Hepatocyte (in vitro differentiated cells): Measurements from ENCODE around the gene SERINC1. TPM values are rescaled to one million over a fixed set of nuclear protein-coding genes. Genes with fewer than 3 reads are reported as not detected.
"Not testable (repeated sequence)": the region's sequence is repeated elsewhere in the genome, so short reads cannot be mapped to it uniquely, and the experiment has no call there.

Source experiments
- DNase-seq: peaks from one replicate; pipeline ENCODE4 v3.0.0-alpha.2; 2016; ENCODE audit warnings: low spot score
- H2AFZ ChIP-seq: fragments of 200-600 bp; sonication (generic); 2 replicates; pipeline ENCODE4 v1.6.0; 2016; ENCODE audit warnings: antibody characterized with exemption, mild to moderate bottlenecking
- H3K27ac ChIP-seq: fragments of 200-600 bp; sonication (generic); 2 replicates; pipeline ENCODE4 v1.5.1; 2016; ENCODE audit warnings: mild to moderate bottlenecking
- H3K27me3 ChIP-seq: fragments of 200-600 bp; sonication (generic); 2 replicates; pipeline ENCODE4 v1.6.1; 2016
- H3K36me3 ChIP-seq: fragments of 200-600 bp; sonication (generic); replicated peaks from 2 replicates; pipeline ENCODE4 v1.5.1; 2016; ENCODE audit warnings: low read depth; ENCODE audit not compliant: insufficient read depth
- H3K4me1 ChIP-seq: fragments of 200-600 bp; sonication (generic); 2 replicates; pipeline ENCODE4 v1.5.1; 2016; ENCODE audit warnings: mild to moderate bottlenecking, moderate library complexity; ENCODE audit not compliant: insufficient read depth
- H3K4me2 ChIP-seq: fragments of 200-600 bp; sonication (generic); 2 replicates; pipeline ENCODE4 v1.6.0; 2016
- H3K4me3 ChIP-seq: fragments of 200-600 bp; sonication (generic); 2 replicates; pipeline ENCODE4 v1.5.1; 2016; ENCODE audit warnings: mild to moderate bottlenecking
- H3K79me2 ChIP-seq: fragments of 200-600 bp; sonication (generic); 2 replicates; pipeline ENCODE4 v1.6.0; 2017; ENCODE audit warnings: mild to moderate bottlenecking
- H3K9me2 ChIP-seq: fragments of 200-600 bp; sonication (generic); replicated peaks from 2 replicates; pipeline ENCODE4 v1.6.0; 2017; ENCODE audit warnings: mild to moderate bottlenecking; ENCODE audit not compliant: insufficient read depth
- H3K9me3 ChIP-seq: fragments of 200-600 bp; sonication (generic); 2 replicates; pipeline ENCODE4 v1.5.1; 2016; ENCODE audit warnings: low read depth, mild to moderate bottlenecking
- H4K20me1 ChIP-seq: fragments of 200-600 bp; sonication (generic); 2 replicates; pipeline ENCODE4 v1.6.0; 2016; ENCODE audit warnings: mild to moderate bottlenecking; ENCODE audit not compliant: insufficient read depth, poor library complexity, severe bottlenecking
- CTCF ChIP-seq: fragments of 200-600 bp; sonication (generic); IDR thresholded peaks from 2 replicates; pipeline ENCODE4 v1.5.1; 2016; ENCODE audit warnings: antibody characterized with exemption, mild to moderate bottlenecking; ENCODE audit not compliant: poor library complexity
- EZH2 ChIP-seq: fragments of 200-600 bp; sonication (generic); IDR thresholded peaks from 2 replicates; pipeline ENCODE4 v1.6.1; 2016; ENCODE audit warnings: antibody characterized with exemption, mild to moderate bottlenecking, borderline replicate concordance
- EZH2phosphoT487 ChIP-seq: fragments of 200-600 bp; sonication (generic); IDR thresholded peaks from one replicate; pipeline ENCODE4 v1.6.1; 2018; ENCODE audit warnings: antibody characterized with exemption, mild to moderate bottlenecking, low read depth, moderate library complexity; ENCODE audit not compliant: unreplicated experiment, severe bottlenecking
- WGBS: methylation state at CpG from one replicate; pipeline ENCODE4 v1.1.6; 2016; ENCODE audit warnings: low lambda C conversion rate; ENCODE audit errors: missing lambda C conversion rate; 5-methylcytosine and 5-hydroxymethylcytosine counted together
- polyA plus RNA-seq: library from polyadenylated mRNA; unstranded; fragments of >200 nt; fragmentation: Nextera tagmentation; extraction: Ambion mirVana; gene quantifications from 2 replicates; pipeline ENCODE4 v1.2.1, GENCODE V29; 2016
- total RNA-seq: library from RNA; depleted of rRNA; stranded (reverse); fragments of >200 nt; gene quantifications from 2 replicates; pipeline ENCODE4 v1.2.3, GENCODE V29; 2014

Gene SERINC1
- total RNA-seq (226 and 240 TPM in 2 replicates), polyA plus RNA-seq (165 and 169 TPM in 2 replicates)

GRCh38 chr6:122471107-122472021 lies at the start of gene SERINC1:
TSS of gene SERINC1 (minus strand) at chr6:122471807. CDS start at chr6:122471737, 70 bp downstream.
- H3K27ac ChIP-seq, result peak within 1 kb of the TSS; percentile 96
- peak; percentile 98 for DNase-seq
- H3K9me2 ChIP-seq, result no peaks in the 10 kb centered on the region
- H3K4me1 ChIP-seq, result no peaks in the 10 kb centered on the region
- peak within 1 kb of the TSS; percentile 78 for H3K4me2 ChIP-seq
- no peaks in the 10 kb centered on the region for H3K27me3 ChIP-seq
- peaks cover 43% of the 10 kb centered on the region for H4K20me1 ChIP-seq
- H3K79me2 ChIP-seq, result peaks cover 59% of the 10 kb centered on the region
- H3K9me3 ChIP-seq, result no peaks in the 10 kb centered on the region
- TF ChIP-seq EZH2, result no peak
- no peak for TF ChIP-seq CTCF
- TF ChIP-seq EZH2phosphoT487, result no peak
- H2AFZ ChIP-seq, result peak within 1 kb of the TSS; percentile 87
- under 1% methylated on average over 49 of the region's 49 CpGs for WGBS
- H3K4me3 ChIP-seq, result peak within 1 kb of the TSS; percentile 63
- no peaks in the 10 kb centered on the region for H3K36me3 ChIP-seq

GRCh38 chr6:122511193-122511924 lies 39.8 kb upstream of the SERINC1 start:
- H2AFZ ChIP-seq, result no peak overlapping the region
- no peak overlapping the region for H3K27ac ChIP-seq
- H3K4me2 ChIP-seq, result no peak overlapping the region
- H4K20me1 ChIP-seq, result peaks cover 4% of the 10 kb centered on the region
- H3K9me3 ChIP-seq, result peaks cover 6% of the 10 kb centered on the region
- WGBS, result 92% methylated on average over 13 of the region's 13 CpGs
- H3K36me3 ChIP-seq, result no peaks in the 10 kb centered on the region
- peaks cover 73% of the 10 kb centered on the region for H3K79me2 ChIP-seq
- H3K4me3 ChIP-seq, result no peak overlapping the region
- no peak for DNase-seq
- no peaks in the 10 kb centered on the region for H3K9me2 ChIP-seq
- H3K4me1 ChIP-seq, result no peaks in the 10 kb centered on the region
- no peak for TF ChIP-seq CTCF
- TF ChIP-seq EZH2phosphoT487, result no peak
- no peak for TF ChIP-seq EZH2
- H3K27me3 ChIP-seq, result no peaks in the 10 kb centered on the region

GRCh38 chr6:122505170-122505569 lies 33.6 kb upstream of the SERINC1 start:
- not testable (repeated sequence) for H2AFZ ChIP-seq, H3K4me3 ChIP-seq, H3K36me3 ChIP-seq, H3K27me3 ChIP-seq, H4K20me1 ChIP-seq, H3K9me2 ChIP-seq, DNase-seq, H3K4me2 ChIP-seq, H3K27ac ChIP-seq, H3K4me1 ChIP-seq
- Histone ChIP-seq H3K9me3 (peaks cover 21% of the 10 kb centered on the region), H3K79me2 (peaks cover 75% of the 10 kb centered on the region)
- 93% methylated on average over 3 of the region's 3 CpGs for WGBS

GRCh38 chr6:122501475-122501874 lies 29.9 kb upstream of the SERINC1 start:
- H3K4me3 ChIP-seq, result no peak overlapping the region
- no peak for DNase-seq
- H3K9me2 ChIP-seq, result no peaks in the 10 kb centered on the region
- H3K27me3 ChIP-seq, result no peaks in the 10 kb centered on the region
- no peaks in the 10 kb centered on the region for H3K4me1 ChIP-seq
- WGBS, result 98% methylated on average over 4 of the region's 4 CpGs
- peaks cover 4% of the 10 kb centered on the region for H3K36me3 ChIP-seq
- no peak for TF ChIP-seq EZH2phosphoT487
- TF ChIP-seq CTCF, result no peak
- no peak for TF ChIP-seq EZH2
- no peak overlapping the region for H3K27ac ChIP-seq
- H3K79me2 ChIP-seq, result peaks cover 77% of the 10 kb centered on the region
- no peaks in the 10 kb centered on the region for H4K20me1 ChIP-seq
- no peak overlapping the region for H3K4me2 ChIP-seq
- H2AFZ ChIP-seq, result no peak overlapping the region
- H3K9me3 ChIP-seq, result peaks cover 46% of the 10 kb centered on the region
